Endothelial cell of umbilical vein (primary cell): Measurements from ENCODE around the gene JAZF1. TPM values are rescaled to one million over a fixed set of nuclear protein-coding genes. Genes with fewer than 3 reads are reported as not detected.

Source experiments
- BruUV-seq: library from RNA; stranded (reverse); fragments of 400-500 nt; replicated peaks from 2 replicates; lab custom pipeline; 2021; lab: Mats Ljungman, UMichigan
- CTCF ChIA-PET: fragments of 300-600, 350-600 bp; sonication (Branson Sonifier 250); formaldehyde crosslinking; loops from one replicate; lab custom pipeline; 2021; ENCODE audit warnings: antibody characterized with exemption, inconsistent platforms; lab: Charles Lee
- POLR2A ChIA-PET: fragments of 300-600, 350-600 bp; sonication (Branson Sonifier 250); formaldehyde crosslinking; loops from one replicate; lab custom pipeline; 2021; ENCODE audit warnings: antibody characterized with exemption, inconsistent platforms; lab: Charles Lee
- DNase-seq: peaks from one replicate; pipeline ENCODE4 v3.0.0-alpha.2; 2011; ENCODE audit warnings: low read depth, low spot score
- FAIRE-seq: peaks from 2 replicates; lab custom pipeline; 2011; peaks lifted over from hg19 to GRCh38; lab: Jason Lieb, UNC
- H2AFZ ChIP-seq: 2 replicates; pipeline ENCODE4 v1.6.0; 2012; ENCODE audit warnings: low read depth, low read length, control low read depth, inconsistent platforms
- H3K27ac ChIP-seq: 2 replicates; pipeline ENCODE4 v1.5.1; 2011; ENCODE audit warnings: low read depth, mild to moderate bottlenecking, control low read depth, low read length, moderate library complexity; ENCODE audit not compliant: insufficient read depth
- H3K27me3 ChIP-seq, 2 experiments: 2 replicates each; pipeline versions ENCODE4 v1.6.0 to v1.6.1; 2011; ENCODE audit warnings: low read length in 2 of 2, mixed read lengths in 1 of 2; ENCODE audit not compliant: control insufficient read depth in 2 of 2, insufficient read depth in 2 of 2
- H3K36me3 ChIP-seq, 2 experiments: 2 replicates in 1 of 2; 3 replicates in 1 of 2; pipeline ENCODE4 v1.5.1; 2011; ENCODE audit warnings: low read length in 2 of 2, mild to moderate bottlenecking in 1 of 2, moderate library complexity in 1 of 2; ENCODE audit not compliant: control insufficient read depth in 2 of 2, insufficient read depth in 2 of 2; ENCODE audit errors: extremely low read depth in 1 of 2
- H3K4me1 ChIP-seq: 3 replicates; pipeline ENCODE4 v1.5.1; 2011; ENCODE audit warnings: mild to moderate bottlenecking, low read length; ENCODE audit not compliant: control insufficient read depth, insufficient read depth; ENCODE audit errors: extremely low read depth
- H3K4me2 ChIP-seq: 2 replicates; pipeline ENCODE4 v1.6.1; 2011; ENCODE audit warnings: low read length, control low read depth, mixed read lengths; ENCODE audit not compliant: insufficient read depth
- H3K4me3 ChIP-seq, 3 experiments: fragments of 200-600 bp in 1 of 3; sonication (generic), shearing (Covaris generic) in 1 of 3; replicated peaks in 1 of 3; 2 replicates each; pipeline ENCODE4 v1.5.1; 2011 to 2016; ENCODE audit warnings: control low read depth in 3 of 3, low read length in 3 of 3, mild to moderate bottlenecking in 2 of 3, inconsistent platforms in 1 of 3, low read depth in 1 of 3, moderate library complexity in 1 of 3; ENCODE audit not compliant: insufficient read depth in 1 of 3
- H3K79me2 ChIP-seq: 2 replicates; pipeline ENCODE4 v1.6.0; 2012; ENCODE audit warnings: low read length, inconsistent platforms; ENCODE audit not compliant: control insufficient read depth, insufficient read depth
- H3K9ac ChIP-seq: replicated peaks from 2 replicates; pipeline ENCODE3; 2011; ENCODE audit warnings: low read length, control low read depth; ENCODE audit not compliant: insufficient read depth; ENCODE audit errors: extremely low read depth
- H3K9me1 ChIP-seq: replicated peaks from 3 replicates; pipeline ENCODE4 v1.6.0; 2011; ENCODE audit warnings: mild to moderate bottlenecking, low read length; ENCODE audit not compliant: control insufficient read depth, insufficient read depth; ENCODE audit errors: extremely low read depth
- H3K9me3 ChIP-seq: replicated peaks from 2 replicates; pipeline ENCODE4 v1.5.1; 2012; ENCODE audit warnings: low read length, inconsistent platforms; ENCODE audit not compliant: control insufficient read depth, insufficient read depth
- H4K20me1 ChIP-seq: replicated peaks from 2 replicates; pipeline ENCODE3; 2011; ENCODE audit warnings: mild to moderate bottlenecking, low read length; ENCODE audit not compliant: control insufficient read depth, insufficient read depth; ENCODE audit errors: extremely low read depth
- CTCF ChIP-seq, 2 donors: IDR thresholded peaks; 1 replicate in 1 of 2; 2 replicates in 1 of 2; pipeline ENCODE4 v1.5.1; 2011; ENCODE audit warnings: low read length in 2 of 2, mild to moderate bottlenecking in 2 of 2, moderate library complexity in 2 of 2, control low read depth in 1 of 2, inconsistent platforms in 1 of 2, low read depth in 1 of 2; ENCODE audit not compliant: insufficient read depth in 1 of 2; ENCODE audit errors: extremely low read depth in 1 of 2
- EZH2 ChIP-seq: IDR thresholded peaks from 2 replicates; pipeline ENCODE4 v1.6.1; 2012; ENCODE audit warnings: borderline replicate concordance, low read depth, mild to moderate bottlenecking, moderate library complexity, low read length, inconsistent platforms; ENCODE audit not compliant: severe bottlenecking
- FOS ChIP-seq: IDR thresholded peaks from 2 replicates; pipeline ENCODE4 v1.6.1; 2011; ENCODE audit warnings: mild to moderate bottlenecking, low read length, moderate library complexity, borderline replicate concordance; ENCODE audit not compliant: insufficient read depth
- GATA2 ChIP-seq: IDR thresholded peaks from 2 replicates; pipeline ENCODE4 v1.7.0; 2011; ENCODE audit warnings: low read depth, mild to moderate bottlenecking, moderate library complexity, mixed read lengths, low read length; ENCODE audit not compliant: insufficient read length, insufficient read depth
- JUN ChIP-seq: IDR thresholded peaks from 2 replicates; pipeline ENCODE4 v1.6.1; 2011; ENCODE audit warnings: borderline replicate concordance, low read depth; ENCODE audit not compliant: insufficient read length, insufficient read depth
- MAX ChIP-seq: IDR thresholded peaks from 2 replicates; pipeline ENCODE4 v1.6.1; 2011; ENCODE audit not compliant: insufficient read depth, insufficient read length
- MYC ChIP-seq: IDR thresholded peaks from one replicate; pipeline ENCODE4 v1.6.1; 2011; ENCODE audit warnings: mild to moderate bottlenecking, low read depth, low read length
- POLR2A ChIP-seq: IDR thresholded peaks from 2 replicates; pipeline ENCODE4 v1.6.1; 2012; ENCODE audit warnings: low read depth, mild to moderate bottlenecking, control low read depth, low read length
- POLR2AphosphoS5 ChIP-seq: IDR thresholded peaks from 2 replicates; pipeline ENCODE4 v1.6.1; 2012; ENCODE audit warnings: low read depth, mild to moderate bottlenecking, control low read depth, low read length, moderate library complexity; ENCODE audit not compliant: insufficient read depth
- dilution Hi-C: fragments of 300-500 bp; cut with MboI; formaldehyde crosslinking; loops from one replicate; pipeline ENCODE4 v1.15.0; 2019; ENCODE audit warnings: low sequenced_read_pairs; ENCODE audit not compliant: extremely low pct_ligation_motif_present
- intact Hi-C: fragments of 100-400 bp; cut with micrococcal nuclease; formaldehyde crosslinking; loops from one replicate; pipeline ENCODE4 v1.10.0; 2022
- polyA plus RNA-seq, 4 experiments: library from polyadenylated mRNA; depleted of rRNA in 3 of 4; stranded (reverse) in 3 of 4; unstranded in 1 of 4; fragments of >200 nt; gene quantifications; 2 replicates each; pipeline versions ENCODE4 v1.2.1 to v1.2.3, GENCODE V29; 2011 to 2012; ENCODE audit warnings: missing spikeins in 1 of 4
- total RNA-seq: library from RNA; stranded (reverse); gene quantifications from 2 replicates; pipeline ENCODE4 v1.2.3, GENCODE V29; 2021

The JAZF1 gene
- total and polyA plus RNA-seq, 2 donors (not counting 3 experiments of a cell fraction or from before 2014, with no cell fraction given): 2.5 to 16.9 TPM

- Histone ChIP-seq H3K4me2 (no peak overlapping the region), H3K27me3 (no peaks in the 10 kb centered on the region), H3K27ac (no peak overlapping the region), H3K4me3 (no peak overlapping the region), H3K9me3 (no peaks in the 10 kb centered on the region), H3K36me3 (no peaks in the 10 kb centered on the region), H2AFZ (no peak overlapping the region), H3K79me2 (no peaks in the 10 kb centered on the region), H3K4me1 (no peaks in the 10 kb centered on the region), H3K9ac (no peak overlapping the region), H3K9me1 (no peaks in the 10 kb centered on the region), H4K20me1 (no peaks in the 10 kb centered on the region)
- FAIRE-seq (no peak), DNase-seq (no peak)
- intact Hi-C loops (no loop called here), dilution Hi-C loops (no loop called here)
- TF ChIP-seq JUN: no peak
- TF ChIP-seq FOS: no peak
- TF ChIP-seq MAX: no peak
- TF ChIP-seq GATA2: no peak
- no peak for TF ChIP-seq MYC
- TF ChIP-seq POLR2AphosphoS5: no peak
- no peak for TF ChIP-seq EZH2
- no peak for TF ChIP-seq POLR2A
- TF ChIP-seq CTCF (IDR thresholded peaks at IDR 0.05; ENCODE audit: extremely low read depth in 1 of 2, insufficient read depth in 1 of 2, low read depth in 1 of 2, low read length in 2 of 2): no peak
- ChIA-PET POLR2A (no interaction called here), CTCF (no interaction called here)
- no TSS peak for BruUV-seq
Measured at GRCh38 chr7:27945058-27945795, 235.4 kb downstream of the JAZF1 start.
